Activated CD4-positive, alpha-beta T cell treated with anti-CD3 and anti-CD28 coated beads, Interleukin-2, amount 50 U/mL, for 24 hours (primary cell): Measurements from ENCODE around the gene KIF20B.
"Not testable (repeated sequence)": the region's sequence is repeated elsewhere in the genome, so short reads cannot be mapped to it uniquely, and the experiment has no call there.

ENCODE experiments used
- DNase-seq, 2 donors: peaks; one replicate each; pipeline ENCODE4 v3.0.0-alpha.2; 2020; ENCODE audit warnings: low read depth in 1 of 2, low spot score in 1 of 2

The KIF20B gene

GRCh38 chr10:89690027-89690426 lies 11.4 kb upstream of the KIF20B start:
- DNase-seq = no peak

DNA sequence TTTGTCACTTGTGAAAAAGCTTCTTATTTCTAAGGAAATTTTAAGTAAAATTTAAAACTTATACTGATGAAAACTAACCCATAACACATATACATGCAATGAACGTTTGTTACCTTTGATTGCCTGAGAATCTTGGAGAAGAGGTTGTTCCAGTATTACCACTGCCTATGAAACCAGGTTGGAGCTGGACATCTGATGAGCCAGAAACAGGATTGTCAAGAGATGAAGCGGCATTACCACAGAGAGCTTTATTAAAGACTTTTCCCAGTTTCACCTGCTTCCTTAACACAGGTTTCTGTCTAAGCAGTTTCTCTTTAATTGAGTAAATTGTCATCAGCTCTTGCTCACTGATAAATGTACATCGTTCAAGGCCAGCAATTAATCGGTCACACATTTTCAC lies 9.0 kb upstream of the KIF20B start:
- DNase-seq = no peak

GRCh38 chr10:89693176-89693575 lies 8.2 kb upstream of the KIF20B start:
- DNase-seq = no peak

DNA sequence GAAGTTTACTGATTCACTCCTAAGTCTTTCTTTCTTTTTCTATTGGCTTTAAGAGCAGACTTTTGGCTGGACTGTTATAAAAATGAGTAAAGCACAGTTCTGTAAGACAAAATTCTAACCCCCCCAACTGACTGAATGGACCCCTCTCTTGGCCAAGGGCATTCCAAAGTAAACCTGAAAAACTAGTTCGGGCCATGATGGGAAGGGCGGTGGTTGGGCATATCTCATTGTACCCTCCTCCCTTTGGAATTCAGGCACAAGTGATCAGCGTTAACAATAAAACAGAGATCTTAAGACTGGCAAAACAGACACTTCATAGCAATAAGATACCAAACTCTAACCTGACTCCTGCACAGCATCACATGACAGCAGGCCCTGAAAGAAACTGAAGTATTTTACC lies 6.1 kb upstream of the KIF20B start:
- no peak for DNase-seq

DNA sequence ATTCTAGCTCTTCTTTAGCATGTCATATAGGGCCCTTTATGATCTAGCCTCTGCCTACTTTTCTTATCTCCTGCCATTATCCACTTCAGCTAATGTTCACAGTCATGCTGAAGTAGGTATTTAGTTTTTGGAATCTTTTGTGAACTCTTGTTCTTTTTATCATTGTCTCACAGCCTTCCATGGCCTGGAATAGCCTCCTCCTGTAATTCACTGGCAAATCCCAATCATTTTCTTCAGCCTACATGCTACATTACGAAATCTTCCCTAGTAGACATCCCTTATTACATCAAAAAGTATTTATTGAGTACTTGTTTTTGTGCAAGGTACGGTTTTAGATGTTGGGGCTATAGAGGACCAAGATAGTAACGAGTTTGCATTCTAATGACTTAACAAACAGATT lies 3.4 kb upstream of the KIF20B start:
- no peak for DNase-seq

- DNase-seq = no peak
These were observed 1.8 kb upstream of the KIF20B start for GRCh38 chr10:89699581-89700064.

GRCh38 chr10:89700923-89701241 lies 508 bp upstream of the KIF20B start:
- DNase-seq = no peak

DNA sequence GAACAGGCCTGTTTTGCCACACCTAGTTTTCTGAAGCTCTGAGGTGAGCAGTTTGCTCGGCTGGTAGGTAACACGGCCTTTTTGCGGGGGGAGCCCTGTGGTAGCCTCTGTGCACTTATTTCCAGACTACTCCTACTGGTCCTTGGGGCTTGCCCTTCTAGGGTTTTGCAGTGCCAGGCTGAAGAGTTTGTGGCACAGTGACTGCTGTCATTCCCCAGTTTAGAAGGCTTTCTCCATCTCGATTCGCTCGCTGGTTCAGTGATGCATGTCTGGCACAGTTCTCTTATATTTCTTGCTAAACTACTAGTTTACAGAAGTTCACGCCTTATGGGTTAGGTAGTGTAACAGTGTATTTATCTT lies 711 bp downstream of the KIF20B start:
- peak in 1 of 2 donors; percentile 1 for DNase-seq

DNA sequence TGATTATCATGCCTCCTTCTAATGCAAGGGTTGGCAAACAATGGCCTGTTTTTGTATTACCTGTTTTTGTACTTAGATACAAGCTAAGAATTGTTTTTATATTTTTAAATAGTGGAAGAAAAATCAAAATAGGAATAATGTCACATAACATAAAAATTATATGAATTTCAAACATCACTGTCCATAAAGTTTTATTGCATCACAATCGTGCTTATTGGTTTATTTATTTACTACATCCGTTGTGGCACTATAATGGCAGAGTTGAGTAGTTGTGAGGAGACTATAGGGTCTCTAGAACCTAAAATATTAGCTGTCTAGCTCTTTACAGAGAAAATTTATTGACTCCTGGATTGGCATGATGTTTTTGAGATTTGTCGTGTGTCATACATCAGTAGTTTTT lies 4.1 kb downstream of the KIF20B start:
- DNase-seq = no peak

GRCh38 chr10:89706011-89706410 lies 4.6 kb downstream of the KIF20B start:
- DNase-seq = no peak

- no peak for DNase-seq
These were observed 6.0 kb downstream of the KIF20B start for GRCh38 chr10:89707372-89707771.

GRCh38 chr10:89710753-89711152 lies 9.4 kb downstream of the KIF20B start:
- no peak for DNase-seq

GRCh38 chr10:89734616-89735015 lies 33.2 kb downstream of the KIF20B start:
- no peak for DNase-seq

DNA sequence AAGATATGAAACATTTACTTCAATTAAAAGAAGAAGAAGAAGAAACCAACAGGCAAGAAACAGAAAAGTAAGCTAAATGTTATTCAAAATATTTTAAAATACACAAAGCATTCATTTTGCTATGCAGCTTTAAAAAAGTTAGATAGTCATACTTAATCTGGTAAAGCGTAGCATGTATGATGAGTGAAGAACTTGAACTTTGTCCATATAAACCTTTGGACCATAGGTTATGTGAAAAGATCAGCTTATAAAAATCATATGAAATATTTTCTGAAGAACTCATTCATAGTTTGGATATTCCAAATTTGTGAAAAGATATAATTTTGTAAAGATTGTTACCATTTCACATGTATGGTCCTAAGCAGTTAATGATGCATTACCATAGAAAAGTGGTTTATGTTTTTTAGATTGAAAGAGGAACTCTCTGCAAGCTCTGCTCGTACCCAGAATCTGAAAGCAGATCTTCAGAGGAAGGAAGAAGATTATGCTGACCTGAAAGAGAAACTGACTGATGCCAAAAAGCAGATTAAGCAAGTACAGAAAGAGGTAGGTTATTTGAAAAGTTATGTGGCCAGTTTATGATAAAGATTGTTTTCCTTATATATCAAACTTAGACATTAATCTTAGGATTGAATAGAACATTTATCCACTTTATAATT lies 37.3 kb downstream of the KIF20B start:
- DNase-seq = no peak

DNA sequence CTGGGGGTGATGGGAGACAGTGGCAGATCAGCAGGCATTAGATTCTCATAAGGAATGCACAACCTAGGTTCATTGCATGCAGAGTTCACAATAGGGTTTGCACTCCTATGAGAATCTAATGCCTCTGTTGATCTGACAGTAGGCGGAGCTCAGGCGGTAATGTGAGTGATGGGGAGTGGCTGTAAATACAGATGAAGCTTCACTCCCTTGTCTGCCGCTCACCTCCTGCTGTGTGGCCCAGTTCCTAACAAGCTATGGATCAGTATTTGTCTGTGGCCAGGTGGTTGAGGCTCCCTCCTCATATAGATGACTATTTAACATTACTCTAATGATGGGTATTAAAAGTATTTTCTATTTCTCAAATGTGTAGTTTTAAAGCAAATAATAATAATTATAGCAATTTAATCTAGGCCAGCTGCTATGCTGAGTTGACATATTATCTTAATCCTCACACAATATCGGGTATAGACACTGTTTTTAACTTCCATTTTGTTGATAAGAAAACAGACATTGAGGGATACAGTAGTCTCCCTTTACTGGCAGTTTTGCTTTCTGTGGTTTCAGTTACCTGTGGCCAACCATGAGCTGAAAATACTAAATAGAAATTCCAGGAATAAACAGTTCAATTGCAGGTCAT lies 39.9 kb downstream of the KIF20B start:
- no peak for DNase-seq

DNA sequence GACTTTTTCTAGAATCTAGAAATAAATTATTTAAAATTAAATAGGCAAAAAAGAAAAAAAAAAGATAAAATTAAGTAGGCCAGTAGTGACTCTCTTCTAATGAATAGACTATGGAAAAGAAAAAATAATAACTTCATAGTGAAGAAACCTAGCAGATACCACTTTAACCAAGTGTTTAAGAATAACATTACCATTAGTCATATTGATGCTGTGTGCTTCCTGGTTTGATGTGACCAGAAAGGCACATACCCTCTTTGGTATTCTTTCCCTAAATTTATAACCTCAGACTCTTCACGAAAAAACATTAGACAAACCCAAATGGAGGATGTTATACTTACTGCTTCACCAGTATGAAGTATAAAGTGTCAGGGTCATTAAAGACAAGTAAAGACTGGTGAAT lies 42.6 kb downstream of the KIF20B start:
- DNase-seq = no peak

- DNase-seq = no peak
These were observed 44.5 kb downstream of the KIF20B start for GRCh38 chr10:89745903-89746302.

GRCh38 chr10:89750441-89750840 lies 49.1 kb downstream of the KIF20B start:
- no peak for DNase-seq

DNA sequence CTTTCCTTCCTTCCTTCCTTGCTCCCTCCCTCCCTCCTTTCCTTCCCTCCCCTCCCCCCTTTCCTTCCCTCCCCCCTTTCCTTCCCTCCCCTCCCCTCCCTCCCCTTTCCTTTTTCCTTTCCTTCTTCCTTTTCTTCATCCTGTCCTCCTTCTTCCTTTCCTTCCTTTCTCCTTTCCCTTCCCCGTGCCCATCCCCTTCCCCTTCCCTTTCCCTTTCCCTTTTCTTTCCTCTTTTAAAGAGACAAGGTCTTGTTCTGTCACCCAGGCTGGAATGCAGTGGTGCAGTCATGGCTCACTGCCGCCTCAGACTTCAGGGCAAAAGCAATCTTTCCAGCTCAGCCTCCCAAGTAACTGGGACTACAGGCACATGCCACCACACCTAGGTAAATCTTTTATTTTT lies 54.0 kb downstream of the KIF20B start:
- DNase-seq = no peak

DNA sequence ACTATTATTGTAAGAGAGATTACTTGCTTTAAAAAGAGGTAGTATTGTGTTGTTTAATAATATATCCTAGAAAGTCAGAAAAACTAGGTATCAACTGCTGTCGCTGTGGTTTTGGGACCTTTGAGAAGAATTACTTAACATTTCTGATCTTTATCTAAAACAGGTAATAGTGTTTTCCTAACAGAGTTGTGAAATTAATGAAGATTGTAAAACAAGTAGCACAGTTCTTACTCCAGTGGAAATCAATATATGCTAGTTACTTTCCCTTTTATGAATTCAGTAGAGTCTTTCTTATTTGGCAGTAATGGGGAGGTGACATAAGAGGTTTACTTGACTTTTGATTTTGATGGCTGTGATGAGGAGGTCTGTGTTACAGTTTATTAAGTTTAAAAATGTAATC lies 58.1 kb downstream of the KIF20B start:
- DNase-seq = no peak

GRCh38 chr10:89763671-89764070 lies 62.3 kb downstream of the KIF20B start:
- not testable (repeated sequence) for DNase-seq

DNA sequence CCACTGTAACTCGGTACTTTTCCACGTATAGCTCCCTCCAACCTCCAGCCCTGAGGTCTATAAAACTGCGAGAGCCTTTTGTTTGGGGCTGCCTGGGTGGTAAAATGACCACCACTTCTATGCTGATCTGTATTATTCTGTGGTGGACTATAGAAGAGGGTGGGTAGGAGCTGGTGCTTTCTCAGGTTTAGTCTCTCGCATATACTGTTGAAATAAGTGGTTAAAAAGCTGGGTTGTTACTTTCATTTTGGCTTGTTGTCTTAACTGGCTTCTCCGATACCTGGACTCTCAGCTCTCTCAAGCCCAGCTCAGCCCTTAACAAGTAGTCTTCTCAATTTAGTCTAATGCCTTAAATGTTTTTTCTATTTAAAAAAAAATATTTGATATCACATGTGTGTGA lies 70.3 kb downstream of the KIF20B start:
- DNase-seq = no peak

- no peak for DNase-seq
These were observed 71.7 kb downstream of the KIF20B start for GRCh38 chr10:89773081-89773480.
